GM12878 (cell line): ENCODE results near the gene TSSK3. TPM values are rescaled to one million over a fixed set of nuclear protein-coding genes. Genes with fewer than 3 reads are reported as not detected.

ENCODE experiments used
- polyA plus RNA-seq, 11 experiments: library from polyadenylated mRNA; depleted of rRNA in 4 of 11; unstranded in 6 of 11; stranded (reverse) in 5 of 11; fragments of >200 nt; fragmentation: Nextera tagmentation in 4 of 11; fragmentation: Illumina TruSeq in 1 of 11; extraction: Ambion mirVana in 4 of 11; extraction: Trizol in 1 of 11; gene quantifications; 1 replicate in 1 of 11; 2 replicates in 10 of 11; pipeline versions ENCODE4 v1.2.1 to v1.2.3, GENCODE V29; 2011 to 2016; ENCODE audit warnings: inconsistent platforms in 2 of 11, missing spikeins in 2 of 11, low read depth in 1 of 11
- total RNA-seq, 4 experiments: library from RNA; depleted of rRNA in 3 of 4; stranded (reverse); fragments of >200 nt in 3 of 4; fragmentation: Illumina TruSeq in 1 of 4; extraction: Trizol in 1 of 4; gene quantifications; 2 replicates each; pipeline versions ENCODE4 v1.2.1 to v1.2.3, GENCODE V29; 2013 to 2021

Gene TSSK3
- total and polyA plus RNA-seq, 10 of the 15 experiments (the other 5 are each of a cell fraction or from before 2014, with no cell fraction given): 0.42 to 0.82 (median 0.60) TPM

Other genes with a start within 250 kb of the TSSK3 start
Only the 7 nearest of the 14 such genes appear.
- 0.38 and 0.45 TPM in 2 replicates for gene FAM167B, start 115.3 kb upstream of the TSSK3 start, total RNA-seq (2014; rRNA removed)
- gene FAM167B, start 115.3 kb upstream of the TSSK3 start, total RNA-seq (2014; rRNA removed; fragmentation: Illumina TruSeq; extraction: Trizol): 0.27 and 0.37 TPM in 2 replicates
- gene FAM167B, start 115.3 kb upstream of the TSSK3 start, total RNA-seq (2021): 0.62 and 0.88 TPM in 2 replicates
- gene FAM167B, start 115.3 kb upstream of the TSSK3 start, polyA plus RNA-seq (2011; rRNA removed): 0.19 TPM in 1 of 2 replicates, not detected in the other
- 0.07 and 0.52 TPM in 2 replicates for gene FAM167B, start 115.3 kb upstream of the TSSK3 start, polyA plus RNA-seq (2014; fragmentation: Illumina TruSeq; extraction: Trizol)
- gene FAM167B, start 115.3 kb upstream of the TSSK3 start, polyA plus RNA-seq (2014; fragmentation: Nextera tagmentation; extraction: Ambion mirVana): under 1 TPM in 1 of 2 experiments, not detected in 1; 0.07 TPM
- gene FAM167B, start 115.3 kb upstream of the TSSK3 start, polyA plus RNA-seq (2014; rRNA removed): 0.69 and 1.2 TPM in 2 replicates
- gene FAM167B, start 115.3 kb upstream of the TSSK3 start, polyA plus RNA-seq (2016; fragmentation: Nextera tagmentation; extraction: Ambion mirVana): under 1 TPM; 0.26 to 0.47 TPM
- 173 and 179 TPM in 2 replicates for gene LCK, start 111.3 kb upstream of the TSSK3 start, total RNA-seq (2014; rRNA removed)
- gene LCK, start 111.3 kb upstream of the TSSK3 start, total RNA-seq (2014; rRNA removed; fragmentation: Illumina TruSeq; extraction: Trizol): 97.7 and 109 TPM in 2 replicates
- 126 and 143 TPM in 2 replicates for gene LCK, start 111.3 kb upstream of the TSSK3 start, total RNA-seq (2021)
- 27.3 and 49.7 TPM in 2 replicates for gene LCK, start 111.3 kb upstream of the TSSK3 start, polyA plus RNA-seq (2011; rRNA removed)
- 60.5 and 107 TPM in 2 replicates for gene LCK, start 111.3 kb upstream of the TSSK3 start, polyA plus RNA-seq (2014; fragmentation: Illumina TruSeq; extraction: Trizol)
- 10 to 100 TPM; 31.5 to 46.0 TPM for gene LCK, start 111.3 kb upstream of the TSSK3 start, polyA plus RNA-seq (2014; fragmentation: Nextera tagmentation; extraction: Ambion mirVana)
- 130 and 141 TPM in 2 replicates for gene LCK, start 111.3 kb upstream of the TSSK3 start, polyA plus RNA-seq (2014; rRNA removed)
- 100 to 1,000 TPM; 148 to 162 TPM for gene LCK, start 111.3 kb upstream of the TSSK3 start, polyA plus RNA-seq (2016; fragmentation: Nextera tagmentation; extraction: Ambion mirVana)
- gene HDAC1, start 70.5 kb upstream of the TSSK3 start, total RNA-seq (2014; rRNA removed): 154 and 164 TPM in 2 replicates
- 145 and 147 TPM in 2 replicates for gene HDAC1, start 70.5 kb upstream of the TSSK3 start, total RNA-seq (2014; rRNA removed; fragmentation: Illumina TruSeq; extraction: Trizol)
- gene HDAC1, start 70.5 kb upstream of the TSSK3 start, total RNA-seq (2021): 153 and 154 TPM in 2 replicates
- 285 and 331 TPM in 2 replicates for gene HDAC1, start 70.5 kb upstream of the TSSK3 start, polyA plus RNA-seq (2011; rRNA removed)
- gene HDAC1, start 70.5 kb upstream of the TSSK3 start, polyA plus RNA-seq (2014; fragmentation: Illumina TruSeq; extraction: Trizol): 189 and 199 TPM in 2 replicates
- 100 to 1,000 TPM; 150 to 151 TPM for gene HDAC1, start 70.5 kb upstream of the TSSK3 start, polyA plus RNA-seq (2014; fragmentation: Nextera tagmentation; extraction: Ambion mirVana)
- gene HDAC1, start 70.5 kb upstream of the TSSK3 start, polyA plus RNA-seq (2014; rRNA removed): 170 and 182 TPM in 2 replicates
- gene HDAC1, start 70.5 kb upstream of the TSSK3 start, polyA plus RNA-seq (2016; fragmentation: Nextera tagmentation; extraction: Ambion mirVana): 100 to 1,000 TPM; 196 to 206 TPM
- gene MARCKSL1, start 26.3 kb upstream of the TSSK3 start, total RNA-seq (2014; rRNA removed): 106 TPM in 2 replicates
- 71.4 and 80.8 TPM in 2 replicates for gene MARCKSL1, start 26.3 kb upstream of the TSSK3 start, total RNA-seq (2014; rRNA removed; fragmentation: Illumina TruSeq; extraction: Trizol)
- gene MARCKSL1, start 26.3 kb upstream of the TSSK3 start, total RNA-seq (2021): 180 and 191 TPM in 2 replicates
- 106 and 147 TPM in 2 replicates for gene MARCKSL1, start 26.3 kb upstream of the TSSK3 start, polyA plus RNA-seq (2011; rRNA removed)
- 189 and 225 TPM in 2 replicates for gene MARCKSL1, start 26.3 kb upstream of the TSSK3 start, polyA plus RNA-seq (2014; fragmentation: Illumina TruSeq; extraction: Trizol)
- gene MARCKSL1, start 26.3 kb upstream of the TSSK3 start, polyA plus RNA-seq (2014; fragmentation: Nextera tagmentation; extraction: Ambion mirVana): 10 to 100 TPM; 14.5 to 32.6 TPM
- gene MARCKSL1, start 26.3 kb upstream of the TSSK3 start, polyA plus RNA-seq (2014; rRNA removed): 200 and 211 TPM in 2 replicates
- gene MARCKSL1, start 26.3 kb upstream of the TSSK3 start, polyA plus RNA-seq (2016; fragmentation: Nextera tagmentation; extraction: Ambion mirVana): 100 to 1,000 TPM; 169 to 194 TPM
- 1.4 and 2.1 TPM in 2 replicates for gene FAM229A, start 54 bp upstream of the TSSK3 start, total RNA-seq (2014; rRNA removed)
- gene FAM229A, start 54 bp upstream of the TSSK3 start, total RNA-seq (2014; rRNA removed; fragmentation: Illumina TruSeq; extraction: Trizol): 1.2 and 1.3 TPM in 2 replicates
- gene FAM229A, start 54 bp upstream of the TSSK3 start, total RNA-seq (2021): 3.1 and 5.1 TPM in 2 replicates
- gene FAM229A, start 54 bp upstream of the TSSK3 start, polyA plus RNA-seq (2011; rRNA removed): 4.0 and 5.3 TPM in 2 replicates
- gene FAM229A, start 54 bp upstream of the TSSK3 start, polyA plus RNA-seq (2014; fragmentation: Illumina TruSeq; extraction: Trizol): 2.6 and 2.9 TPM in 2 replicates
- under 1 TPM in 1 of 2 experiments, not detected in 1; 0.02 TPM for gene FAM229A, start 54 bp upstream of the TSSK3 start, polyA plus RNA-seq (2014; fragmentation: Nextera tagmentation; extraction: Ambion mirVana)
- 4.5 and 5.3 TPM in 2 replicates for gene FAM229A, start 54 bp upstream of the TSSK3 start, polyA plus RNA-seq (2014; rRNA removed)
- 1 to 10 TPM in 1 of 2 experiments, under 1 TPM in 1; 0.25 to 1.2 TPM for gene FAM229A, start 54 bp upstream of the TSSK3 start, polyA plus RNA-seq (2016; fragmentation: Nextera tagmentation; extraction: Ambion mirVana)
- 23.3 and 25.1 TPM in 2 replicates for gene BSDC1, start 31.9 kb downstream of the TSSK3 start, total RNA-seq (2014; rRNA removed)
- 22.3 and 22.7 TPM in 2 replicates for gene BSDC1, start 31.9 kb downstream of the TSSK3 start, total RNA-seq (2014; rRNA removed; fragmentation: Illumina TruSeq; extraction: Trizol)
- 23.9 and 25.2 TPM in 2 replicates for gene BSDC1, start 31.9 kb downstream of the TSSK3 start, total RNA-seq (2021)
- 32.8 and 39.7 TPM in 2 replicates for gene BSDC1, start 31.9 kb downstream of the TSSK3 start, polyA plus RNA-seq (2011; rRNA removed)
- gene BSDC1, start 31.9 kb downstream of the TSSK3 start, polyA plus RNA-seq (2014; fragmentation: Illumina TruSeq; extraction: Trizol): 22.5 and 27.4 TPM in 2 replicates
- 1 to 10 TPM; 3.0 to 4.9 TPM for gene BSDC1, start 31.9 kb downstream of the TSSK3 start, polyA plus RNA-seq (2014; fragmentation: Nextera tagmentation; extraction: Ambion mirVana)
- gene BSDC1, start 31.9 kb downstream of the TSSK3 start, polyA plus RNA-seq (2014; rRNA removed): 25.4 and 28.5 TPM in 2 replicates
- gene BSDC1, start 31.9 kb downstream of the TSSK3 start, polyA plus RNA-seq (2016; fragmentation: Nextera tagmentation; extraction: Ambion mirVana): 10 to 100 TPM; 18.2 to 20.2 TPM
- gene ZBTB8B, start 102.5 kb downstream of the TSSK3 start, total RNA-seq (2014; rRNA removed): under 0.01 and 0.05 TPM in 2 replicates
- under 0.01 and 0.04 TPM in 2 replicates for gene ZBTB8B, start 102.5 kb downstream of the TSSK3 start, total RNA-seq (2014; rRNA removed; fragmentation: Illumina TruSeq; extraction: Trizol)
- 0.03 TPM in 1 of 2 replicates, not detected in the other for gene ZBTB8B, start 102.5 kb downstream of the TSSK3 start, total RNA-seq (2021)
- gene ZBTB8B, start 102.5 kb downstream of the TSSK3 start, polyA plus RNA-seq (2011; rRNA removed): not detected in 2 replicates
- gene ZBTB8B, start 102.5 kb downstream of the TSSK3 start, polyA plus RNA-seq (2014; fragmentation: Illumina TruSeq; extraction: Trizol): 0.01 TPM in 1 of 2 replicates, not detected in the other
- gene ZBTB8B, start 102.5 kb downstream of the TSSK3 start, polyA plus RNA-seq (2014; fragmentation: Nextera tagmentation; extraction: Ambion mirVana): under 1 TPM in 1 of 2 experiments, not detected in 1; under 0.01 TPM
- gene ZBTB8B, start 102.5 kb downstream of the TSSK3 start, polyA plus RNA-seq (2014; rRNA removed): 0.01 TPM in 2 replicates
- gene ZBTB8B, start 102.5 kb downstream of the TSSK3 start, polyA plus RNA-seq (2016; fragmentation: Nextera tagmentation; extraction: Ambion mirVana): under 1 TPM in 1 of 2 experiments, not detected in 1; 0.01 TPM